Endodermal cell (in vitro differentiated cells): ENCODE measurements around the gene TPRA1. TPM values are rescaled to one million over a fixed set of nuclear protein-coding genes. Genes with fewer than 3 reads are reported as not detected.
A peak's percentile ranks its signal among the peaks of the same experiment; 100 is the strongest.

ENCODE experiments used
- DNase-seq: peaks from one replicate; pipeline ENCODE4 v3.0.0-alpha.2; 2017
- H3K27ac ChIP-seq: 2 replicates; pipeline ENCODE4 v1.5.1; 2013; ENCODE audit warnings: mild to moderate bottlenecking, low read depth, low read length, moderate library complexity
- H3K27me3 ChIP-seq: 2 replicates; pipeline ENCODE4 v1.6.1; 2013; ENCODE audit warnings: mild to moderate bottlenecking, low read length, moderate library complexity; ENCODE audit not compliant: insufficient read depth, control insufficient read depth, poor library complexity, severe bottlenecking
- H3K36me3 ChIP-seq: 2 replicates; pipeline ENCODE4 v1.7.0; 2013; ENCODE audit warnings: mild to moderate bottlenecking, low read length, moderate library complexity; ENCODE audit not compliant: control insufficient read depth, insufficient read depth
- H3K4me1 ChIP-seq: one replicate; pipeline ENCODE4 v1.7.0; 2013; ENCODE audit warnings: low read length; ENCODE audit not compliant: control insufficient read depth, insufficient read depth
- H3K4me3 ChIP-seq: 2 replicates; pipeline ENCODE4 v1.5.1; 2013; ENCODE audit warnings: mild to moderate bottlenecking, low read length, moderate library complexity
- H3K9ac ChIP-seq: 2 replicates; pipeline ENCODE4 v1.6.1; 2013; ENCODE audit warnings: mild to moderate bottlenecking, low read length, moderate library complexity; ENCODE audit not compliant: poor library complexity, severe bottlenecking; ENCODE audit errors: extremely low read depth
- H3K9me3 ChIP-seq: 2 replicates; pipeline ENCODE4 v1.6.1; 2013; ENCODE audit warnings: mild to moderate bottlenecking, low read length, moderate library complexity; ENCODE audit not compliant: control insufficient read depth
- H3K27ac Mint-ChIP-seq: 2 replicates; pipeline ENCODE4 v1.8.0; 2020; ENCODE audit warnings: mixed read lengths
- H3K27me3 Mint-ChIP-seq: 2 replicates; pipeline ENCODE4 v1.8.0; 2021; ENCODE audit warnings: mild to moderate bottlenecking, mixed read lengths; ENCODE audit not compliant: insufficient read depth
- H3K36me3 Mint-ChIP-seq: 2 replicates; pipeline ENCODE4 v1.8.0; 2020; ENCODE audit warnings: low read depth, mixed read lengths
- H3K4me1 Mint-ChIP-seq: 2 replicates; pipeline ENCODE4 v1.8.0; 2020; ENCODE audit warnings: mixed read lengths
- H3K4me3 Mint-ChIP-seq: 2 replicates; pipeline ENCODE4 v1.8.0; 2020; ENCODE audit warnings: mild to moderate bottlenecking, moderate library complexity, mixed read lengths
- H3K9me3 Mint-ChIP-seq: 2 replicates; pipeline ENCODE4 v1.8.0; 2020; ENCODE audit warnings: mild to moderate bottlenecking, mixed read lengths
- CTCF ChIP-seq: fragments of 200-600 bp; sonication (generic); conservative IDR thresholded peaks from 2 replicates; pipeline ENCODE4 v1.5.0; 2021; ENCODE audit warnings: antibody characterized with exemption, mild to moderate bottlenecking
- WGBS, 2 experiments: methylation state at CpG; one replicate each; pipeline versions ENCODE4 v1.1.5 to v1.1.7; 2013; ENCODE audit warnings: missing lambda C conversion rate in 2 of 2, mixed read lengths in 1 of 2; ENCODE audit not compliant: insufficient coverage in 1 of 2, insufficient read length in 1 of 2; 5-methylcytosine and 5-hydroxymethylcytosine counted together
- total RNA-seq, 2 donors: library from RNA; stranded (reverse); fragmentation: NEBNext Ultra II Directional in 1 of 2; extraction: Animal tissue kit (Norgen Biotek cat#: 25700) in 1 of 2; gene quantifications; 2 replicates in 1 of 2; 3 replicates in 1 of 2; pipeline ENCODE4 v1.2.1, GENCODE V29; 2021

Gene TPRA1
- total RNA-seq, 2 donors from 2014 or later, result 22.9 TPM

GRCh38 chr3:127569160-127569559 is 21.4 kb downstream of the TPRA1 start:
- TF ChIP-seq CTCF, result no peak
- no peaks in the 10 kb centered on the region for H3K27me3 ChIP-seq
- no peak overlapping the region for H3K4me3 ChIP-seq
- H3K36me3 Mint-ChIP-seq, result peaks cover 14% of the 10 kb centered on the region
- no peak overlapping the region for H3K4me3 Mint-ChIP-seq
- no peaks in the 10 kb centered on the region for H3K9me3 ChIP-seq
- H3K36me3 ChIP-seq, result peaks cover 6% of the 10 kb centered on the region
- no peak overlapping the region for H3K9ac ChIP-seq
- 80 to 95% methylated on average over 1 of the region's 1 CpG for WGBS, 2 experiments
- H3K27ac Mint-ChIP-seq, result no peak overlapping the region
- no peak for DNase-seq
- H3K4me1 ChIP-seq, result no peaks in the 10 kb centered on the region
- peaks cover 5% of the 10 kb centered on the region for H3K27me3 Mint-ChIP-seq
- no peak overlapping the region for H3K27ac ChIP-seq
- no peaks in the 10 kb centered on the region for H3K9me3 Mint-ChIP-seq
- peaks cover 3% of the 10 kb centered on the region for H3K4me1 Mint-ChIP-seq

GRCh38 chr3:127568586-127568985 is 21.9 kb downstream of the TPRA1 start:
- Histone ChIP-seq H3K4me3 (no peak overlapping the region), H3K4me1 (no peaks in the 10 kb centered on the region), H3K9ac (no peak overlapping the region), H3K9me3 (no peaks in the 10 kb centered on the region), H3K27me3 (no peaks in the 10 kb centered on the region), H3K36me3 (peaks cover 3% of the 10 kb centered on the region), H3K27ac (no peak overlapping the region)
- WGBS, 2 experiments, result 93 to 96% methylated on average over 7 to 9 of the region's 9 CpGs
- no peaks in the 10 kb centered on the region for H3K9me3 Mint-ChIP-seq
- peaks cover 3% of the 10 kb centered on the region for H3K4me1 Mint-ChIP-seq
- no peak overlapping the region for H3K4me3 Mint-ChIP-seq
- no peak overlapping the region for H3K27ac Mint-ChIP-seq
- TF ChIP-seq CTCF, result no peak
- peaks cover 12% of the 10 kb centered on the region for H3K36me3 Mint-ChIP-seq
- H3K27me3 Mint-ChIP-seq, result peaks cover 8% of the 10 kb centered on the region
- no peak for DNase-seq

- Histone ChIP-seq H3K9ac (no peak overlapping the region), H3K36me3 (peaks cover 3% of the 10 kb centered on the region), H3K4me3 (no peak overlapping the region), H3K27me3 (no peaks in the 10 kb centered on the region), H3K27ac (peak overlapping the region; percentile 19), H3K4me1 (no peaks in the 10 kb centered on the region), H3K9me3 (no peaks in the 10 kb centered on the region)
- TF ChIP-seq CTCF, result no peak
- 82 to 88% methylated on average over 4 to 9 of the region's 9 CpGs for WGBS, 2 experiments
- no peak overlapping the region for H3K4me3 Mint-ChIP-seq
- H3K4me1 Mint-ChIP-seq, result peaks cover 3% of the 10 kb centered on the region
- no peak overlapping the region for H3K27ac Mint-ChIP-seq
- H3K9me3 Mint-ChIP-seq, result no peaks in the 10 kb centered on the region
- peaks cover 13% of the 10 kb centered on the region for H3K27me3 Mint-ChIP-seq
- peaks cover 12% of the 10 kb centered on the region for H3K36me3 Mint-ChIP-seq
- DNase-seq, result no peak
These were observed 23.7 kb downstream of the TPRA1 start for GRCh38 chr3:127566833-127567232.
